Nephron (organoid): Measurements from ENCODE around the gene B3GALT6.

ENCODE experiments used
- H3K27ac Mint-ChIP-seq, 3 experiments: 2 replicates each; pipeline ENCODE4 v1.8.0; 2020; ENCODE audit warnings: mixed read lengths in 3 of 3, mild to moderate bottlenecking in 2 of 3, moderate library complexity in 1 of 3
- H3K27me3 Mint-ChIP-seq: 2 replicates; pipeline ENCODE4 v1.8.0; 2021; ENCODE audit warnings: low read depth, mild to moderate bottlenecking, moderate library complexity, mixed read lengths
- H3K36me3 Mint-ChIP-seq: 2 replicates; pipeline ENCODE4 v1.8.0; 2020; ENCODE audit warnings: low read depth, mixed read lengths
- H3K4me1 Mint-ChIP-seq: 2 replicates; pipeline ENCODE4 v1.8.0; 2020; ENCODE audit warnings: mixed read lengths
- H3K4me3 Mint-ChIP-seq, 3 experiments: 2 replicates each; pipeline ENCODE4 v1.8.0; 2020; ENCODE audit warnings: mild to moderate bottlenecking in 3 of 3, mixed read lengths in 3 of 3, moderate library complexity in 2 of 3
- H3K9me3 Mint-ChIP-seq: 2 replicates; pipeline ENCODE4 v1.8.0; 2020; ENCODE audit warnings: mixed read lengths
- CTCF ChIP-seq, 3 experiments: fragments of 200-600 bp; sonication (generic); IDR thresholded peaks; one replicate each; pipeline ENCODE4 v1.5.0; 2021; ENCODE audit warnings: antibody characterized with exemption in 3 of 3; ENCODE audit not compliant: unreplicated experiment in 3 of 3

Gene B3GALT6

GRCh38 chr1:1274931-1275431 is 42.9 kb downstream of the B3GALT6 start:
- no peak for TF ChIP-seq CTCF (IDR thresholded peaks at IDR 0.05; ENCODE audit: unreplicated experiment in 3 of 3)

GRCh38 chr1:1275836-1276235 is 43.8 kb downstream of the B3GALT6 start:
- H3K36me3 Mint-ChIP-seq, result peaks cover 3% of the 10 kb centered on the region
- H3K9me3 Mint-ChIP-seq, result no peaks in the 10 kb centered on the region
- TF ChIP-seq CTCF (IDR thresholded peaks at IDR 0.05; ENCODE audit: unreplicated experiment in 3 of 3), result no peak
- peak overlapping the region; percentile 48 to 56 (median 51) for H3K27ac Mint-ChIP-seq
- H3K4me1 Mint-ChIP-seq, result peaks cover 20% of the 10 kb centered on the region
- H3K27me3 Mint-ChIP-seq, result no peaks in the 10 kb centered on the region
- peak overlapping the region; percentile 58 to 83 (median 82) for H3K4me3 Mint-ChIP-seq

More at GRCh38 chr1:1274931-1275431, 42.9 kb downstream of the B3GALT6 start:
- Mint-ChIP-seq H3K4me3 (peak overlapping the region; percentile 79 to 86 (median 83)), H3K4me1 (peaks cover 29% of the 10 kb centered on the region), H3K27ac (peak overlapping the region in 2 of 3 experiments; percentile 40 to 41), H3K27me3 (no peaks in the 10 kb centered on the region), H3K9me3 (no peaks in the 10 kb centered on the region), H3K36me3 (peaks cover 6% of the 10 kb centered on the region)

- H3K27ac Mint-ChIP-seq, result no peak overlapping the region
- H3K4me1 Mint-ChIP-seq, result peaks cover 4% of the 10 kb centered on the region
- no peaks in the 10 kb centered on the region for H3K36me3 Mint-ChIP-seq
- H3K9me3 Mint-ChIP-seq, result no peaks in the 10 kb centered on the region
- H3K4me3 Mint-ChIP-seq, result no peak overlapping the region
- TF ChIP-seq CTCF (IDR thresholded peaks at IDR 0.05; ENCODE audit: unreplicated experiment in 3 of 3), result no peak
- H3K27me3 Mint-ChIP-seq, result peaks cover 6% of the 10 kb centered on the region
Measured at GRCh38 chr1:1278620-1279019, 46.6 kb downstream of the B3GALT6 start.

GRCh38 chr1:1279028-1279427 is 47.0 kb downstream of the B3GALT6 start:
- Mint-ChIP-seq H3K4me3 (no peak overlapping the region), H3K27me3 (peaks cover 6% of the 10 kb centered on the region), H3K36me3 (no peaks in the 10 kb centered on the region), H3K4me1 (peaks cover 4% of the 10 kb centered on the region), H3K27ac (no peak overlapping the region), H3K9me3 (no peaks in the 10 kb centered on the region)
- no peak for TF ChIP-seq CTCF (IDR thresholded peaks at IDR 0.05; ENCODE audit: unreplicated experiment in 3 of 3)

- no peaks in the 10 kb centered on the region for H3K36me3 Mint-ChIP-seq
- H3K9me3 Mint-ChIP-seq, result no peaks in the 10 kb centered on the region
- H3K27ac Mint-ChIP-seq, result no peak overlapping the region
- no peak overlapping the region for H3K4me3 Mint-ChIP-seq
- no peak for TF ChIP-seq CTCF (IDR thresholded peaks at IDR 0.05; ENCODE audit: unreplicated experiment in 3 of 3)
- peaks cover 4% of the 10 kb centered on the region for H3K4me1 Mint-ChIP-seq
- peaks cover 6% of the 10 kb centered on the region for H3K27me3 Mint-ChIP-seq
Measured at GRCh38 chr1:1280782-1281481, 48.9 kb downstream of the B3GALT6 start.
